NCI-H774 (cell line): ENCODE measurements around the gene ZBTB37.
A peak's percentile ranks its signal among the peaks of the same experiment; 100 is the strongest.
"Not testable (repeated sequence)": the region's sequence is repeated elsewhere in the genome, so short reads cannot be mapped to it uniquely, and the experiment has no call there.

ENCODE experiments used
- DNase-seq: peaks from one replicate; lab custom pipeline; 2025; lab: John Stamatoyannopoulos, UW

ZBTB37 gene

DNA sequence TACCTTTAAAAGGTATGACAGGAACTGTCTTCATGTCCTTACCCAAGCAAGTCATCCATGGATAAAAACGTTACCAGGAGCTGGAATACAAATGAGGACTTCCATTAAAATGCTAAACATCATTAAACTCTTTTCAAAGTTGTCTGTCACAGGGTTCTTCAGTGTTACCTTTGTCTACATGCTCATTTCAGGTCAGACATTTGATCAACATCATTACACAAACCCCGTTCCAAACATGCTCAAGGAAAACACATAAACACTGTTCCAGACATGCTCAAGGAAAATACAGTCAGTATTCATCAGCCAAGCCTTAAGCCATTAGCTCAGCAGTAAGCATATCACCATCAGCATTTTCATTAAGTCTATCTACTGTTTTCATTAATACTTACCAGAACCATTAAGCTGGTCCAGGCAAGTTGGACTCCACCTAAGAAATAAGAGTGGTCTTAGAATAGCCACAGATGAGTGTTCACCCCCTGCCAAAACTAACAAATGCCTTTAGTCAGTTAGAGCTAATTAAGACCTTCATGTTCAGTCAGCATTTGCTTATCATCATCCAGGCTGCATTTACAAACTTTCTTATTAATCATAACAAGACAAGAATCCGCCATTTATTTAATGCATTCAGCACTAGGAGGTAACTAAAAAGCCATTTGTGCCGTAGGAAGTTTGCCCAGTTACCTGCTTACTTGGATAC lies 2.6 kb upstream of the ZBTB37 start:
- no peak for DNase-seq

DNA sequence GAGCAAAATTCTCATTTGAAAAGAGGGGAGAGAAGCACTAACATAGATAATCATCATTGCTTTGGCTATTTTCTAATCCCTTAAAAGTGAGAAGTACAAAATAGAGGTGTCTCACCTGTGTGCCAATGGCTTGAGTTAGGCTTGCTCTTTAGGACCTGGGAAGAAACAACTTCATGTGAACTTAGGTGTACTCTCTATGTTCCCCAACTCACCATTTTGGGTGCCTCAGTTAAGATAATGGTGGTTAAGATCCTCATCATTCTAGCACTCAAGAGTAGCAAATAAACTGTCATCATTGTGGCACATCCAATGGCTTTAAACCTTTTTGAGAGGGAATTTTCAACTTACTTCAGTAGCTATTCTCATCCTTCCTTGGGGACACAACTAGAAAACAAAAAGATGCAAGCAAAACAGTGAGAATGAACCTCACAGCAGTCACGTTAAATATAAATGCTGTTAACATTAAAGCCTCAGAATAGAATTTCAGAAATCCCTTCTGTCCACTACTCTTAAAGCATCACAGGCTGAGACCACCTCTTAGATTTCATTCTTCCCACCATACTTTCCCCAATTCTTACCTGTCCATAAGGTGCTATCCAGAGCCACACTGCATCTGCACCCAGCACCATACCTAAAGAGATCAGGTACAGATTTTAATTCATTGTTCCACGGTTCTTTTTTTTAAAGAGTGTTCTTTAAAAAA lies 1.6 kb upstream of the ZBTB37 start:
- DNase-seq = no peak

DNA sequence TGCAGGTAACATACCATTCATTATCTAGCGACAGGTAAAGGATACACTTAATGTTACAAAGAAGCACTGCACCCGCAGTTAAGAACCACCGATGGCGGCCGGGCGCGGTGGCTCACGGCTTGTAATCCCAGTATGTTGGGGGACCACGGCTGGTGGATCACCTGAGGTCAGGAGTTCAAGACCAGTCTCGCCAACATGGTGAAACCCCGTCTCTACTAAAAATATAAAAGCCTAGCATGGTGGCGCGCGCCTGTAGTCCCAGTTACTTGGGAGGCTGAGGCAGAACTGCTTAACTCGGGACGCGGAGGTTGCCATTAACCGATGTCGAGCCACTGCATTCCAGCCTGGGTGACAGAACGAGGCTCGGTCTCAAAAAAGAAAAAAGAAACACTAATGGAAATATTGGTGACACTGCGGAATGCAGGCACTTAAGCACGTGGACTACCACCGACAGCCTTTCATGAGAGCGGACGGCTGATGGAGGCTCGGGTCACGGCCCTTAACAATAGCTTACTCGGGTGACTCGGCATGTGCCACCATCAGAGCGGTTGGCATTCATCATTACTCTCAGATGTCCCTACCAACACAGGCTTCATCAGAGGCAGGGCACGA lies 933 bp upstream of the ZBTB37 start:
- no peak for DNase-seq

DNA sequence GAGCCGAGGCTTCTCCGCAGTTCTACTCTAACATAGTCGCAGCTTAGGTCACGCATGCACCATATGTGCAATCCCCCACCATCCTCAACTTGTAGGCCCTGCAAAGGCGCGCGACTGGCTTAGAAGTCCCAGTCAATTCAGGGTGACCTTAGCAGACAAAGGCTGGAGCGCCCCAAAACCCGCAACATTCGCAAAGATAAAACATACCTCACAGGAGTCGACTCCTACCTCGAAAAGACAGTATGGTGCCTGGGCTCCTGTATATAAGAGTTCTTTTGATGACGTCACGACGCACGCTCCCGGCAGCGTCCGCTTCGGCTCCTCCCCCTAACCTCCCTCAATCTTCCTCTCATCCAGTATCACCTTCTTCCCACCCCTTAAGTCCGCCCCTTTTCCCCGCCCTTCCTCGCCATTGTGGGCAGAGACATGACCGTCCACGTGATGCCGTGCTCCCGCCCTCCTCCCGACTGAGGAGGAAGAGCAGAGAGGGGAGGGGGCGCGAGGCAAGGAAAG lies 371 bp upstream of the ZBTB37 start, which contains the start of gene GAS5:
Gene GAS5, minus strand, starts transcription at position 237 of the 513 bp plus-strand sequence.
- DNase-seq = peak; percentile 99

DNA sequence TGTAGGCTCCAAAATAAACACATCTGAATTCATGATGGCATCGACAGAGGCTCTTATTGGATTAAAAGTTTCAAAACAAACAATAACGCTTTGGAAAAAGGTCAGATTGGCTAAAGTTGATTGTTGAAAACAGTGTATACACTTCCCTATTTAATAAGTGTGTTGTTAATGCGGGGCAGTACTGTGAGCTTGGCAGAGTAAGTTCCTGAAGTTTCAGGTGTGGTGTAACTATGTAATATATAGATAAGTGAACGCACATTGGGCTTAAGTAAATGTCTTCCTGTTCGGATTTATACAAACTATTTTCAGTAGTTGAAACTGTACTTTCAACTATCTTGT lies 810 bp downstream of the ZBTB37 start:
- no peak for DNase-seq

DNA sequence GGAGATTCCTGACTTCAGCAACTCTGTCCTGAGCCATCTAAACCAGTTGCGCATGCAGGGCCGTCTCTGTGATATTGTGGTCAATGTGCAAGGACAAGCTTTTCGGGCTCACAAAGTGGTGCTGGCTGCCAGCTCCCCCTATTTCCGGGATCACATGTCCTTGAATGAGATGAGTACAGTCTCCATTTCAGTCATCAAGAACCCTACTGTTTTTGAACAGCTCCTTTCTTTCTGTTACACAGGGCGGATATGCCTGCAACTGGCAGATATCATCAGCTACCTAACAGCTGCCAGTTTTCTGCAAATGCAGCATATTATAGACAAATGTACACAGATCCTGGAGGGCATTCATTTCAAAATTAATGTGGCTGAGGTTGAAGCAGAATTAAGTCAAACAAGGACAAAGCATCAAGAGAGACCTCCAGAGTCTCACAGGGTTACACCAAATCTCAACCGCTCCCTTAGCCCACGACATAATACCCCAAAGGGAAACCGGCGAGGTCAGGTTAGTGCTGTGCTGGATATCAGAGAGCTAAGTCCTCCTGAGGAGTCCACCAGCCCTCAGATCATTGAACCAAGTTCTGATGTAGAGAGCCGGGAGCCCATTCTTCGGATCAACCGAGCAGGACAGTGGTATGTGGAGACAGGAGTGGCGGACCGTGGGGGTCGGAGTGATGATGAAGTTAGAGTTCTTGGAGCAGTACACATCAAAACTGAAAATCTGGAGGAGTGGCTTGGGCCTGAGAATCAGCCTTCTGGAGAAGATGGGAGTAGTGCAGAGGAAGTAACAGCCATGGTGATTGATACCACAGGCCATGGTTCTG lies 2.3 kb downstream of the ZBTB37 start:
- no peak for DNase-seq

DNA sequence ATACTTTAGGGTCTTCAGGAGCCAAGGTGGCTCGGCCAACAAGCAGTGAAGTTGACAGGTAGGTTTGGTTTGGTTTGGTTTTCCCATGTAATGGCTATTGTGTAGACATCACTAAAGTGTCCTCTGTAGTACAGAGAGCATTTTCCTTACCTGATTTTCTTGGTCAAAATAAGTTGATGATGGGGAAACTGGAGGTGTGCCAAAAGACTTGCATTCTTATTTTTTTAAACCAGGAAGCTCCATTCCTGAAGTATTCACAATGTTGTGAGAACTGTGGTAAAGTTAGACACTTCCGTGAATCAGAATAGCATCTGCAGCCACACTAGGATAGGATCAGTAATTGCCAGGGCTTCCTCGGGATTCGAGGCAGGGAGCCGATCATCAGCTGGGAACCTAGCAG lies 2.9 kb downstream of the ZBTB37 start:
- DNase-seq = no peak

DNA sequence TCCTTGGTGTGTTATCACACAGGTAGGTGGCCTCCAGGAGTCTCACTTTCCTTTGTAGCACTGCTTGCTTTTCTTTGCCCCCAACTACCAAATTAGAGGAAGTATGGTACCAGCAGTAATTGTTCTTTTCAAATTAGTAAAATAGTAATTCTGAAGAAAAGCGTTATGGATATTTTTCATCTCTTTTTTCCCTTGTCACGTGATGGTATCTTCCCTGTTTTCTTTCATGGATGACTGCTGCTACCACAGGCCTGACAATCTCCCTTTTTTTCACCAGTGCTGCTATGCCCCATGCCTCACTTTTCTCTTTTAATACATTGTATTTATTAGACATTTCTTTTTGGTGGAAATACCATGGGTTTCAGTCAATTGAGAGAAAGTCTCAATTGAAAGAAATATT lies 3.3 kb downstream of the ZBTB37 start:
- no peak for DNase-seq

DNA sequence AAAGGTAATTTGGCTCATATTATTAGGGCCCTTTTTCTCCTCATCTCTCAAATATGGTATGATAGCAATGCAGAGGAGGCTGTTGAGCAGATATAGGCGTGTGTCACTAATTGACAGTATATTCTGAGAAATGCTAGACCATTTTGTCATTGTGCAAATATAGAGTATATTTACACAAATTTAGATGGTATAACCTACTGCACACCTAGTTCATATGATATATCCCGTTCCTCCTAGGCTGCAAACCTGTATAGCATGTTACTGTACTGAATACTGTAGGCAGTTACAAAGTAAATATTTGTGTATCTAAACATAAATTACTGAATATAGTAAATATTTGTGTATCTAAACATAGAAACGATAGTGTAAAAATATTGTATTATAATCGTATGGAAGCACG lies 8.6 kb downstream of the ZBTB37 start:
- no peak for DNase-seq

DNA sequence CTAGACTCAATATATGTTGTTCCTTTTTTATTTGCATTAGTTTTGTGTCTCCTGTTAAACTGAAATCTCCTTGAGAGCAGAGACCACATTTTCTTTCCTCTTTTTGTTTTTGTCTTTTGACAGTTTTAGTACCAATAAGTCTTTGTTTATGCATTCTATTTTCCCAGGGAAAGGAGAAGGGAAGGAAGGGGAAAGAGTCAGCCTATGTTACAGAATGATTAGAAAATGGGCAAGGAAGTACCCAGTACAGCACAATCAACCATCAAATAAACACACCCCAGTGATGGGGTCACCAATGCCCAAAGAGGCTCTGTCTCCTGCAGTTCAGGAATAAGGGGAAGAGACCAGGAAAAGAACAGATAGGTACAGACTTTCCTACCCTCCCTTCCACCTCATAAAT lies 10.1 kb downstream of the ZBTB37 start:
- DNase-seq = no peak

DNA sequence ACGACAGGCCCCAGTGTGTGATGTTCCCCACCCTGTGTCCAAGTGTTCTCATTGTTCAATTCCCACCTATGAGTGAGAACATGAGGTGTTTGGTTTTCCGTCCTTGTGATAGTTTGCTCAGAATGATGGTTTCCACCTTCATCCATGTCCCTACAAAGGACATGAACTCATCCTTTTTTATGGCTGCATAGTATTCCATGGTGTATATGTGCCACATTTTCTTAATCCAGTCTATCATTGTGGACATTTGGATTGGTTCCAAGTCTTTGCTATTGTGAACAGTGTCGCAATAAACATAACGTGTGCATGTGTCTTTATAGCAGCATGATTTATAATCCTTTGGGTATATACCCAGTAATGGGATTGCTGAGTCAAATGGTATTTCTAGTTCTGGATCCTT lies 12.9 kb downstream of the ZBTB37 start:
- DNase-seq = not testable (repeated sequence)

DNA sequence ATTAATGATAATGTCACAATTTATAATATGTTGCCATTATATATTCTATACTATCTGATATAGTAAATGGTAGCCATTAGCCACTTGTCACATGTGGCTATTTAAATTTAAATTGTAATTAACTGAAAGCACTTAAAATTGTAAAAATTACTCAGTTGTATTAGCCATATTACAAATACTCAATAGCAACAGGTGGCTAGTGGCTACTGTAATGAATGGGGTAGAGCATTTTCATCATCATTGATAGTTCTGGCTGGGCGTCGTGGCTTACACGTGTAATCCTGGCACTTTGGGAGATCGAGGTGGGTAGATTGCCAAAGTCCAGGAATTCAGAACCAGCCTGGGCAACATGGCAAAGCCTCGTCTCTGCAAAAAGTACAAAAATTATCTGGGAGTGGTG lies 16.5 kb downstream of the ZBTB37 start:
- no peak for DNase-seq

DNA sequence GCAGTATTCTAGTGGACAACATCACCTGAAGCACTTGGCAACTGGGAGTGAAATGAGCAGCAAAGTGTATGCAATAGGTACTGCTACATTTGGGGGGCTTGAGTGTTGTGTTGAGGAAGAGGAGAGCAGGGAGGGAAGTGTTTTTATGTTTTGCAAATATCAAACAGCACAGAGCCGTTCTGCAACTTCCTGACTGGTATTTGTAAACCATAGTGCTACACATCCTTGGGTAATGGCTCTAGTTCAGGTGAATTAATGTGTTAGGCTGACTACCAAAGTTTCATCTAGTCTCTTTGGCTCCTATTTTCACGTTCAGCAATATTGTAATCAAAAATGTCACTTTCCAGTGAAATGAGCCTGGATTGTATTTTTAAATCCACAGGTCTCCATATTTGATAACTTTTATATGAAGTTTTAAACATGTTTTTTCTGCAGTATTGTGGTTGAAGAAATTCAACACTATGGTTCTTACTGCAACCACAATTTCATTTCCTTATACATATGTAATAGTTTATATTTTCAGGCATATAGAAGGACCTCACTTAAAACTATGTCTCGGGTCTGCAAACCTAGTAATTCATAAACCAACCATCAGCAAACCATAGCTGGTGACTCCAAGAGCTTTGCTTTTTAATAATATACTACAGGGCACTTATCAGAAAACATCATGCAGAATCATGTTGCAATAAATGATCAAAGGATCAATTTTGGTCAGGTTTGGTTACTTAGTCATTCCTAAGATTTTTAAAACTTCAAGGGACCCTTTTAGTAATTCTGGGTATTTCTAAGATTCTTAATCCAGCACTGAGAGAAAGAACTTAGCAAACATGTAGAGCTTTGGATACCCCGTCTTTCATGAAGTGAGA lies 18.8 kb downstream of the ZBTB37 start:
- DNase-seq = no peak

DNA sequence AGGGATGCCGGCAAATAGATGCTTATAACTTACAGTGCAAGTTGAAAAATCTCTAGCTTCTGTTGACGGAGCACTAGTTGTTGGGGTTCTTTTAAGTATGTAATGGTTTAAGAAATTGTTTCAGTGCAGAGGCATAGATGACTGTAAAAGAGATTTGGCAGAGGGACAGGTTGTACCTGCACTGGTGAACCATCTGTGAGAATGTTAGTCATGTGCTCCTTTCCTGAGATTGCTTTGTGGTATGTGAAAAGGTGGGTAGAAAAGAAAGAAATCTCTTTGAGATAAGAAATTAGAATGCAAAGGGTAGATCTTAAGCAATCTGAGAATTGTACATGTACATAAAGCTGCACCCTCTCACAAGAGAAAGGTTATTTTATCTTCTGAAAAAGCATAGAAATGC lies 19.4 kb downstream of the ZBTB37 start:
- DNase-seq = no peak

DNA sequence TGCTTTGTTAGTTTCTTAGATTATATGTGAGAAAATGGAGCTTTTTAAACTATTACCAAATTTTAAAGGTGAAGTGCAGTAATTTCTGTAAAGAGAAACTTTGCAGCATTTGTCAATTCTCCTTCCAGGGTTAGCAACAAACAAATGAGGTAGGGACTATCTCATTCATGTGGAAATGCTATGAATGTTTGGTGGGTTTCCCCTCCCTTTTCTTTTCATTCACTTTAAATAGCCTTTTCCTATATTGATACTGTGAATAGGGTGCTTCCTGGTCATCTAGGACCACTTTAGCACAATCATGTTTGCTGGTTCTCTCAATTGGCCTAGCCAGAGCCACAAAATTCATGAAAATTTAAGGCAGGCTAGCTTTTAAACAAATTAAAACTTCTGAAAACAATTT lies 20.6 kb downstream of the ZBTB37 start:
- DNase-seq = no peak

DNA sequence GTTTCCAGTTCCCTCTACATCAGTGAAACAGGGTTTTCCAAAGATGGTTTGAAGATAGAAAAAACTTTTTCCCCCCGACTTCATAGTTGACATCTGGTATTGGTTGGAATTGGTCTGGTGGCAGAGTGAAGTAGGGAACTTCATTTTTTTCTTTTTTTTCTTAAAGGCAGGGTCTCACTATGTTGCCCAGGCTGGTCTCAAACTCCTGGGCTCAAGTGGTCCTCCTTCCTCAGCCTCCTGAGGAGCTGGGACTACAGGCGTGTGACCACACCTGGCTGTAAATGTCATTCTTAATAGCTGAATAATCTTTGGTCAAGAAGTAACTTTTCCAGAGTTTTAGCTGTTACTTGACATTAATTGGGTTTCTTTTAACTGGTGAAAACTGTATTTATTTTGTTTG lies 21.7 kb downstream of the ZBTB37 start:
- no peak for DNase-seq

DNA sequence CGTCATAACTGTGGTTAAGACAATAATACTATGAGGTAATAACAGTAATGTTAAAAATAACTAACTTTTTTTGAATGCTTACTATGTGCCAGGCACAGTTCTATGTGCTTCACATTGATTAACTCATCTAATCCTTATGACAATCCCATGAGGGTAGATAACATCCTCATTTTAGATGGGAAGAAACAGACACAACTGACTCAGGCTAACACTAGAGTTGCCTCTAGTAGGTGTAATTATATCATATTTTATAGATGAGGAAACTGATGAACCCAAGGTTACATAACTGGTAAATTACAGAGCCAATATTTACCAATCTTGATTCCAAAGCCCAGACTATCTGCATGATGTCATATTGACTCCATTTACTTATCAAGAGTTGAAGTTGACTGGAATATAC lies 25.4 kb downstream of the ZBTB37 start:
- DNase-seq = no peak

DNA sequence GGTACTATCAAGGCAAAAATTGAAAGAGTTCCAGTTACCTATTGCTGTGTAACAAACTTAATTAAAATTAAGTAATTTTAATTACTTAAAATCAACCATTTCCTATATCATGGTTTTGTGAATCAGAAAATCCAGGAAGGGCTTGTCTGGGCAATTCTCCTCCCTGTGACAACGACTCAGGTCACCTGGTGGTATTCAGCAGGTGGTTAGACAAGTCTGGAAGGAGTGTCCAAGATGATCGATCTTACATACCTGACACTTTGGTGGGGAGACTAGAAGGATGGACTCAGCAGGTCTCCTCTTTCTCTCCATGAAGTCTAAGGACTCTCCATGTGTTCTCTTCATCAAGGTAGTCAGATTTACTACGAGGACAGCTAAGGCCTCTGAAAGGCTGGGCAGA lies 26.0 kb downstream of the ZBTB37 start:
- DNase-seq = no peak

DNA sequence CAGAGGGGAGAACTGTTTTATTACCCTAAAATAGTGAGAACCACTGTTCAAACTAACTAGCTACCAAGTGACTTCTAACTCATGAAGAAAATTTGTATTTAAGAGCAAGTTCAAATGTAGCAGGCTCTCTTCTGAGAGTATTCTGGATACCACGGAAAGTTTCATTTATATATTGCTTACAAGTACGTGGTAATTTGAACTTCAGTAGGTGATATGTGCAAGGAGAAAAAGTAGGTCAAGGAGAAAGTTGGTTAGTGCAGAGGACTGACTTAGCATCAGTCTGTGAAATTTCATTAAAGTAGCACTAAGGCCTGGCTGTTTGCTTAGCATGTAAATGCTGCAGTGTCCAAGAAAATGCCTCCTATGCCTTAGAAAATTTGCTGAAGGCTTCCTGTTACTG lies 32.2 kb downstream of the ZBTB37 start:
- no peak for DNase-seq

DNA sequence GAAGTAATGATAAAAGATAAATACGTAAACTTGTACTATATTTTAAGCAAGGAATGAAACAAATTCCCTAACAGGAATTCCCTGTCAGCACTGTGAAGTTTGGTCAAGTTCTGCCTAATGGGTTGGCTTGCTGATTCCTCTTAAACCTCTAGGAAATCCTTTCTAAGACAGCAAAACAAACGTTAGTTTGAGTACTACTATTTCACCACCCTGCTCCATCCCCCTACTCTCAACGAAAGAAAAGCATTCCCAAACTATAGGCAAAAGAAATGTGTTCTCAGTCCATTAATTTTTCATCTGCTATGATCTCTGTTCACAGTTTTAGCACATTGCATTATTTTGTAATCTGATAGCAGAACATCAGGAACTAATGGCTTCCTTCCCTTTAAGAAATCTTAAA lies 32.8 kb downstream of the ZBTB37 start:
- no peak for DNase-seq

DNA sequence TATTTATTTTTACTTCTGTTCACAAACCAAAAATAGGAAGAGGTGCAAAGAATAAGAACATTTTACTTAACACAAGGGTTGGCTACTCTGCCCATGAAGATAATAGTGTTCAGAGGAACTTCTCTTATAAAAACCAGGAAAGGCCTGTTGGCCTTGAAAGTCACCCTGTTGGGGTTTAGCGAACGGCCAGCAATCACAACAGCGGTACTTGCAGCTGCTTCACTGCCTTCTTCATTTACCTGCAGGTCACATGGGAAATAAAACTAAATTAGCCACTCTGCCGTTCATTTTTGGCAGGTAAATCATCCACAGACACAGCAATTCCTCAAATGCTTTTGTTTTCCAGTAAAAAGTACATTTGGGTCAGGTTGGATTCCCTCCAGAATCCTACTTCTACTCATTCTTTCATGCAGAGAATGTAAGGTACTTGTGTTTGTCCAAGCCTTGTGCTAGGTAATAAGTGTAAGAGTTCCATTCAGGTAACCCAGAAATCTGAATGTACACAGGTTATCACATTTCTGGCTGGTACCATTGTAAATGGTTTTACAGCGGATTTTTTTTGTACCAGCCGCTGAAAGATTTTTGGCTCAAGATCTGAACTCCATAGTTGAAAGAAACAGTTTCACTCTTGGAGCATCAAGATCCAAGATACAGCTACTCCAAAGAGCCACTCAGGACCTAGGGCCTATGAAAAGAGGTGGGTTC lies 35.8 kb downstream of the ZBTB37 start:
- DNase-seq = no peak
